MCF 10A (cell line): ENCODE measurements around the gene ALDH5A1. TPM values are rescaled to one million over a fixed set of nuclear protein-coding genes. Genes with fewer than 3 reads are reported as not detected.

Experiments used
- BruUV-seq: library from RNA; stranded (reverse); fragments of 400-500 nt; replicated peaks from 2 replicates; lab custom pipeline; 2021; lab: Mats Ljungman, UMichigan
- CTCF ChIA-PET: fragments of 300-600 bp; sonication (Branson Sonifier 250); formaldehyde crosslinking; extraction: SDS; loops from one replicate; lab custom pipeline; 2021; ENCODE audit warnings: antibody characterized with exemption, inconsistent platforms; lab: Yijun Ruan, JAX
- POLR2A ChIA-PET: fragments of 300-600, 350-650 bp; sonication (Branson Sonifier 250); formaldehyde crosslinking; extraction: SDS; loops from one replicate; lab custom pipeline; 2020; ENCODE audit warnings: antibody characterized with exemption, inconsistent platforms; lab: Yijun Ruan, JAX
- DNase-seq: peaks from one replicate; pipeline ENCODE4 v3.0.0-alpha.2; 2018; ENCODE audit not compliant: unreplicated experiment
- H3K27ac Mint-ChIP-seq: one replicate; pipeline ENCODE4 v1.8.0; 2022; ENCODE audit warnings: mild to moderate bottlenecking, low read depth, mixed read lengths; ENCODE audit not compliant: unreplicated experiment
- H3K27me3 Mint-ChIP-seq: one replicate; pipeline ENCODE4 v1.8.0; 2022; ENCODE audit warnings: mixed read lengths; ENCODE audit not compliant: insufficient read depth, unreplicated experiment
- H3K36me3 Mint-ChIP-seq: one replicate; pipeline ENCODE4 v1.8.0; 2022; ENCODE audit warnings: mild to moderate bottlenecking, moderate library complexity, mixed read lengths; ENCODE audit not compliant: insufficient read depth, unreplicated experiment
- H3K4me1 Mint-ChIP-seq: one replicate; pipeline ENCODE4 v1.8.0; 2022; ENCODE audit warnings: mixed read lengths; ENCODE audit not compliant: insufficient read depth, unreplicated experiment
- H3K4me3 Mint-ChIP-seq: one replicate; pipeline ENCODE4 v1.8.0; 2022; ENCODE audit warnings: mild to moderate bottlenecking, moderate library complexity, mixed read lengths; ENCODE audit not compliant: unreplicated experiment
- H3K9me3 Mint-ChIP-seq: one replicate; pipeline ENCODE4 v1.8.0; 2022; ENCODE audit warnings: mixed read lengths; ENCODE audit not compliant: unreplicated experiment
- CTCF ChIP-seq: fragments of 200-600 bp; IDR thresholded peaks from one replicate; pipeline ENCODE4 v1.8.0; 2022; ENCODE audit warnings: antibody characterized with exemption, mild to moderate bottlenecking; ENCODE audit not compliant: unreplicated experiment
- intact Hi-C: fragments of 100-400 bp; cut with micrococcal nuclease; formaldehyde crosslinking; loops from 2 replicates; pipeline ENCODE4 v1.14.1; 2022
- total RNA-seq: library from RNA; stranded (reverse); gene quantifications from 2 replicates; pipeline ENCODE4 v1.2.3, GENCODE V29; 2022

ALDH5A1 gene
- total RNA-seq, 1 experiment from 2014 or later: 1.7 TPM

GRCh38 chr6:24481449-24481848, 13.3 kb upstream of the ALDH5A1 start:
- H3K27me3 Mint-ChIP-seq: no peaks in the 10 kb centered on the region
- no peaks in the 10 kb centered on the region for H3K9me3 Mint-ChIP-seq
- no peaks in the 10 kb centered on the region for H3K4me1 Mint-ChIP-seq
- no peak overlapping the region for H3K4me3 Mint-ChIP-seq
- DNase-seq: no peak
- POLR2A ChIA-PET: interaction anchor here (0.6 kb wide), 1 partner anchor 12 kb away, joined by 3 read pairs; no protein-coding TSS in a partner anchor
- no peak overlapping the region for H3K27ac Mint-ChIP-seq
- intact Hi-C loops: no loop called here
- no TSS peak for BruUV-seq
- no peak for TF ChIP-seq CTCF
- H3K36me3 Mint-ChIP-seq: peaks cover 6% of the 10 kb centered on the region
- CTCF ChIA-PET: interaction anchor here (2.8 kb wide), 1 partner anchor 13 kb away, joined by 10 read pairs; the partner anchor contains the start of gene ALDH5A1

DNA sequence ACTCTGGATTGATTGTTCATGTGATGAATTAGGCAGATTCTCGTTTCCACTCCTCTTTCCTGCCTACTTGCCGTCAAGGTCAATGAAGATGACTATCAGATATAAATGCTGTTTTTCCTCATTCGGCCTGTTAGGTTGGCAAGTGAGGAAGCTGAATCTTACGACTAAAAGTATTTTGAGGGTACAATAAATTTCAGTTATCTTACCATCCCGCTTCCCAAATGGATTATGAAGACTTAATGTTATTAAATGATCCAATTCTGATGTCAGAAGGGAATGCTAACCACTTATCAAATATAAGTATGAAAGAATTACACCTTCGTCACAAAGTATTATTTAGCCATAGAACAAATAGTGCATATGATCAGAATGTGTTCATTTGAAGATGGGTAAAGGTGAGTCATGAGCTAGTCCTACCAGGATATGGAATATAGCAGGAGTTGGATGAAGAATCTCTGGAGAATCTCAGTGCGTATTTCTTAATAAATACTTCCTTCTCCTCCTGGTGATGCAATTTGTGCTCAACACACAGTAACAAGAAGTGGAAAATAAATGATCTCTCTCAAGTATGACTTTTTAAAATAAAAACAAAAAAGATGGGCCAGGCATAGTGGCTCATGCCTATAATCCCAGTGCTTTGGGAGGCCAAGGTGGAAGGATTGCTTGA, 10.0 kb upstream of the ALDH5A1 start:
- ChIA-PET CTCF (interaction anchor here (0.6 to 0.7 kb wide), 2 partner anchors 47 to 103 kb away, joined by 3 read pairs; no protein-coding TSS in a partner anchor), POLR2A (interaction anchor here (0.7 kb wide), 2 partner anchors 46 to 68 kb away, joined by 3 read pairs; no protein-coding TSS in a partner anchor)
- Mint-ChIP-seq H3K36me3 (no peaks in the 10 kb centered on the region), H3K4me3 (no peak overlapping the region), H3K27ac (no peak overlapping the region), H3K27me3 (no peaks in the 10 kb centered on the region), H3K9me3 (no peaks in the 10 kb centered on the region), H3K4me1 (no peaks in the 10 kb centered on the region)
- no peak for TF ChIP-seq CTCF
- intact Hi-C loops: no loop called here
- BruUV-seq: no TSS peak
- no peak for DNase-seq

- Mint-ChIP-seq H3K4me1 (no peaks in the 10 kb centered on the region), H3K36me3 (no peaks in the 10 kb centered on the region), H3K27me3 (no peaks in the 10 kb centered on the region), H3K27ac (no peak overlapping the region), H3K9me3 (no peaks in the 10 kb centered on the region), H3K4me3 (no peak overlapping the region)
- ChIA-PET POLR2A (no interaction called here), CTCF (interaction anchor here (0.6 to 1.6 kb wide), 3 partner anchors 9 to 209 kb away, joined by 3 to 7 read pairs (median 5); partner anchors contain the start of gene ALDH5A1)
- DNase-seq: no peak
- no peak for TF ChIP-seq CTCF
- intact Hi-C loops: no loop called here
- BruUV-seq: no TSS peak
These were observed 8.7 kb upstream of the ALDH5A1 start for GRCh38 chr6:24486065-24486464.

DNA sequence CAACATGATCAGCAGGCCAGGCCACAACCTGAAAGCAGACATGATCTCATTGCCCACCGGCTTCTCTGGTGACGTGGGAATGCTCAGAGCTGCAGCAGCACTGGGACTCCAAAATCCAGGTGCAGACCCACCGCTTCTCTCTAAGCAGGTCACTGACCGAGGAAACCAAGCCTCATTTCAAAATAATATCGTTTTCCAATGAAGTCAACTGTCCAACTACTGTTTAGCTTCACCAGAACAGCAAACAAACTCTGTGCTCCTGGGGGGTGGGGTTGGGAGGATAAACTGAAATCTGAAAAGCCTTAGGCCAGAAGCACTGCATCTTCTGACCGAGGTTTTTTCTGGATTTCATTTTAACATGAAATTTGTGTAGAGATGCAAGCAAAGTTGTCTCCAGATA, 5.3 kb upstream of the ALDH5A1 start, which contains the start of gene GPLD1:
TSS of gene GPLD1 (minus strand) at position 109 of the 400 bp plus-strand sequence. CDS start at position 42, 67 bp downstream.
- Mint-ChIP-seq H3K9me3 (no peaks in the 10 kb centered on the region), H3K4me1 (no peaks in the 10 kb centered on the region), H3K27ac (peak within 1 kb of the TSS; percentile 35), H3K4me3 (no peak within 1 kb of the TSS), H3K36me3 (no peaks in the 10 kb centered on the region), H3K27me3 (no peaks in the 10 kb centered on the region)
- POLR2A ChIA-PET: interaction anchor here (0.6 to 1.1 kb wide), 2 partner anchors 19 to 208 kb away, joined by 3 to 4 read pairs; no protein-coding TSS in a partner anchor
- no peak for DNase-seq
- CTCF ChIA-PET: interaction anchor here (1.3 to 1.9 kb wide), 4 partner anchors 26 to 59 kb away, joined by 4 to 7 read pairs (median 4); no protein-coding TSS in a partner anchor
- no peak for TF ChIP-seq CTCF
- intact Hi-C loops: no loop called here
- BruUV-seq: no TSS peak
